ENCODE results near the gene SPOCK3.
"Not testable (repeated sequence)": the region's sequence is repeated elsewhere in the genome, so short reads cannot be mapped to it uniquely, and the experiment has no call there.

The SPOCK3 gene

DNA sequence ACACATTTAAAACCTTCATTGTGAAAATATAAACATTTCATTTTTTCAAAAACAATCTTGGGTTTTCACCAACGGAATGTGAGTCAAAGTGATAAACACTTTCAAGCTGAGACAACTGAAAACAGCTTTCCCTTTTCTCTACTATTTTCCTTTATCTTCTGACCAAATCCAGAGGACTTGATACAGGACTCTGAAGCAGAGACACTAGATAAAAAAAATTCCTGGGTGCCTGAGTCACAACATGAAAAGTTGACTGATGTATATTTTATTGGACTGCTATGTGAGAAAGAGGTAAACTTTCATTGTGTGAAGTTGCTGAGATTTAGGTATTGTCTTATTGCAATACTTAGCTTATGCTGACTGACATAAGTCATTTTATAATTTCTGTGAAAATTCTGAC is 411.2 kb downstream of the SPOCK3 start:
- DNase-seq (ENCODE audit: low read depth) = no peak

DNA sequence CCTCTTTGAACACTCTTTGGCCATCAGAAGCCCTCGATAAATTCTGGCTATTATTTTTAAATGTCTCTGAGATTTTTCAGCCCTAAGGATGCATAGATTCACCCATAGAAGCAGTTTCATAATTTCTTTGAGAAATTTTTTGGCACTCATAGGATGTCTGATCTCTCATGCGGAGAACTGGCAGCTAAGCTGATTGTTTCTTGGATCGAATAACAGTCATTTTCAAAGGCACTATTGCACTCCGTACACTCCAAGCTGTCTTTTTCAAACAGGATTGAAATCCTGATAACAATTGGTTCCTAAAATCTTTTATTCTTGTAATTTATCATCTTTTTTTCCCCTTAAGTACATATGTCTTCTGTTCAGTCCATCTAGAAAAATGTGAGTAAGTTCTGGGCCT is 411.9 kb downstream of the SPOCK3 start:
- no peak for DNase-seq (ENCODE audit: low read depth)

DNA sequence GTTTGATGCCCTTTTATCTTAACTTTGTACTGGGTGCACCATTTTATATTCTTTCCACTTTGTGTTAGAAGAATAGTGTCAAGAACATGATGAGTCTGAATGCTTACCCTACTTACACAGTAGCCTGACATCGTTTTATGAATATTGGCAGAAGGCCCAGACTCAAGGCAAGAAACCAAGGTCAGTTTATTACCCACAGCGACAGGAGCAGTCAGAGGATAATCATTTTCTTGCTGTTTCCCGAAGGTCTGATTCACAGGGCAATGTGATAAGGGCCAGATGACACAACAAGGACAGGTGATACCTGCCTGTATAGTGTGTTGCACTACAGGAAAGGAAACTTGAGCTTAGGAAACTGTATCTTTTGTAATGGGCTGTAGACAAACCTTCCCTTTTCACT is 417.4 kb downstream of the SPOCK3 start:
- DNase-seq (ENCODE audit: low read depth) = no peak

DNA sequence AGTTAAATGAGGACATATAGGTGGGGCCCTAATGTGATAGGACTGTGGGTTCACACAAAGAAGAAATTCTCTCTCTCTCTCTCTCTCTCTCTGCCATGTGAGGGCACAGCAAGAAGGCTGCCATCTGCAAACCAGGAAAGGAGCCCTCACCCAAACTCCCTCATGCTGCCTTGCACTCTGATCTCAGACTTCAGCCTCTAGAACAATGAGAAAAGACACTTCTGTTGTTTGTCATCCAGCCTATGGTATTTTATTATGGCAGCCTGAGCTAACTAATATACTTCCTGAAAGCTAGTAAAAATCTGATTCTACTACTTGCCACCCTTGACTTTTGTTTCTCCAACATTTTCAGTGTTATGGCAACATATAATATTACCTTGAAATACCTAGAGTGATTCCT is 425.9 kb downstream of the SPOCK3 start:
- no peak for DNase-seq (ENCODE audit: low read depth)

DNA sequence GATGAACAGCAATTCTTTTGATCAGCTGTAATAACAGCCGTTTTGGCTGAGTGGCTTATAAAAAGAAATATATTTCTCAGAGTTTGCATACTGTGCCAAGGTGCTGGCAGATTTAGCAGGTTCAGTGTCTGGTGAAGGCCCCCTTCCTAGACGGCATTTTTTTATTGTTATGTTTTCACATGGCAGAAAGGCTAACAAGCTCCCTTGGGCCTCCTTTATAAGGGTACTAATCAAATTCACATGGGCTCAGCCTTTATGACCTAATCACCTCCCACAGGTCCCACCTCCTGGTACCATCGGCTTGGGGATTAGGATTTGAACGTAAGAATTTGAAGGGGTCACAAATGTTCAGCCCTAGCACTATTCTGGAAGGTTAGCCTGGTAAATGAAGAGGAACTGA is 431.9 kb downstream of the SPOCK3 start:
- DNase-seq (ENCODE audit: low read depth) = no peak

DNA sequence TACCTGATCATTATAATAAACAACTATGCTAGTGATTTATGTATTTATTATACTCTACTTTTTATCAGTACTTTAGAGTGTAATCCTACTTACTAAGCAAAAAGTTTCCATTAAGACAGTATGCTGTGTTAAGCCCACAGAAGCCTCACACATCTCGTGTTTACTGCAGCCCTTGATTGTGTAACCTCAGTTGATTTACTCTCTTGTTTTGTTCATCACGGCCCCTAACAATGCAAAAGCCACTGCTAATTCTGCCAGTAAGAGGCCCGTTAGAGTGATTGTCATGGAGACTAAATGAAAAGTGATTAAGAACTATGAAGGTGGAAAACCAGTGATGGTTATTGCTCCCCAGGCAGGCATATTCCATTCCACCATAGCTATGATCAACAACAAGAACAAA is 436.2 kb downstream of the SPOCK3 start:
- no peak for DNase-seq (ENCODE audit: low read depth)

DNA sequence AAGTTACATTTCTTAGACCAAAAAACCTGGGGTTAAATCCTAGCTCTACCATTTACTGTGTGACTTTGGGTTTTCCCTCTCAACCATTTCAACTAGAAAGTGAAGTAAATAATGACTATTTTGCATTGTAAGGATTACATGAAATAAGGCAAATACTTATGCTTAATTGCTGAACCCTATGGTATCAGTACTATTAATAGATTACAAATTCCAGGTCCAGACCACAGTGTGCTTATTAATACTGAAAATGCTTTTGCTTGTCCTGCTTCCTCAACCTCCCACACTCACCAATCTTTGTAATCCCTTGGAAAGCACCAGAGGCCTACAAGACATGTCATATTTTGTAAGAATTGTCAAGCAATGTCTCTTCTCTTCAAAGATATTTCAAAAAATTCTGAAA is 456.5 kb downstream of the SPOCK3 start:
- no peak for DNase-seq (ENCODE audit: low read depth)

DNA sequence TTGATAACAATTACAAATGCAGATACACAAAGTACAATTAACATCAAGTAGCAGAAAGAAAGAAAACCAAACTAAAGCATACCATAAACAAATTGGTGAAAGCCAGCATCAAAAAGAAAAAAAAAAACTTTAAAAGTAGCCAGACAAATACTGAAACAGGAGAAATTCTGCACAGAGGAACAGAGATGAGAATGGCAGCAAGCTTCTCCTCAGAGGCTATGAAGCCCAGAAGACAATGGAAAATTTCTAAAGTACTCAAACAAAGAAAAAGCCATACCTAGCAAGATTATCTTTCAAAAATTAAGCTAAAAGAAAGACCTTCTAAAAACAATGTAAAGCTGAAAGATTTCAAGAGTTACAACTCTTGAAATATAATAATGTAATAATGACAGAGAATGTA is 471.3 kb downstream of the SPOCK3 start:
- no peak for DNase-seq (ENCODE audit: low read depth)

DNA sequence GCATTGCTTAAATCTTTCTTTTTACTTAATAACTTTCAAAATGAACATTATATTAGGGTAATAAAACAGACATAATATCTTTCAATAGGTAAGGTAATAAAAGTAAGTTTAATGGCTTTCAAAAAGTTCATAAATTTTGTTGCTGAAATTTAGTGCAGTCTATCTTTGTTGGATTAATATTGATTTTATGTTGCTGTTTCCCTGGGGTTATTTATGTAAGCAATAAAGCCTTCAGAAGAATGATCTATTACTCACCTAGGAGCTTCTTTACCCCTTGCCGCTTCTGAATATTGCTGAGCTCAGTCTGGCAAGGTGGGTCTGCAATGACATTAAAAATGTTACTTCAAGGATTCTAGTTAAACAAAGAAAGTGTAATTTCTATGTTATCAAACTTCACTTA is 492.6 kb downstream of the SPOCK3 start:
- no peak for DNase-seq (ENCODE audit: low read depth)

DNA sequence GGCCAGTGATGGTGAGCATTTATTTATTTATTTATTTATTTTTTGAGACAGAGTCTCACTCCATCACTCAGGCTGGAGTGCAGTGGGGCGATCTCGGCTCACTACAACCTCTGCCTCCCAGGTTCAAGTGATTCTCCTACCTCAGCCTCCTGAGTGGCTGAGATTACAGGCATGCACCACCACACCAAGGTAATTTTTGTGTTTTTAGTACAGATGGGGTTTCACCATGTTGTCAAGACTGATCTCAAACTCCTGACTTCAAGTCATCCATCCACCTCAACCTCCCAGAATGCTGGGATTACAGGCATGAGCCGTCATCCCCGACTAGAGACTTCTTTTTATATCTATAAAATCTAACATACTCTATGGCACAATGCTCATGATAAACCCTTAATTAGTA is 495.1 kb downstream of the SPOCK3 start:
- not testable (repeated sequence) for DNase-seq (ENCODE audit: low read depth)

DNA sequence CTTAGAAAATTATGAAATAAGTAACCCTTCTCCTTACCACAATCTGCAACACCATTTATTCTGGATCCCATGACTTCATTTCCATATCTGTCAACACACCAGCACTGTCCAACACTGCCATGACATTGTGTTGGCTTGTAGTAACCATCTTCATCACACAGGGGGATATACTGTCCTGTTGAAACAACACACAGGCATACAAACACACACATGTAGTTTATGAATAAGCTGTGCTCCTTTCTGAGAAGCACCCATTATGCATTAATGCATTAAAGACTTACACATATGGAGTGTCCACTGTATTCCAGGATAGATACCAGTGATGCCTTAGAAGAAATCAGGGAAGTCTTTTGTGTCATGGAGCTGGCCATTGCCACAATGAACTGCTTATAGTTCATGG is 496.9 kb downstream of the SPOCK3 start:
- DNase-seq (ENCODE audit: low read depth) = no peak

DNA sequence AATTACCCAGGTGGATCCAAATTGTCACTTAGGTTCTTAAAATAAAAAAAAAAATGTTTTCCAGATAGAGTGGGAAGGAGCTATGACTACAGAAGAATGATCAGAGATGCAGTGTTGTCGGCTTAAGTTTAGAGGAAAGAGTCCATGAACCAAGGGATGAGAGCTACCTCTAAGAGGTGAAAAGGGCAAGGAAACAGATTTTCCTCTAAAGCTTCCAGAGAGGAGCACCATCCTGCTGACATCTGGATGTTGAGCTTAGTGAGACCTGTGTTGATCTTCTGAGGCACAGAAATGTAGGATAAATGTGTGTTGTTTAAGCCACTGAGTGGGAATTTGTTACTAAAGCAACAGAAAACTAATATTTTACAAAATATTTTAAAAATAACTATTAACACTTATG is 498.7 kb downstream of the SPOCK3 start:
- no peak for DNase-seq (ENCODE audit: low read depth)

DNA sequence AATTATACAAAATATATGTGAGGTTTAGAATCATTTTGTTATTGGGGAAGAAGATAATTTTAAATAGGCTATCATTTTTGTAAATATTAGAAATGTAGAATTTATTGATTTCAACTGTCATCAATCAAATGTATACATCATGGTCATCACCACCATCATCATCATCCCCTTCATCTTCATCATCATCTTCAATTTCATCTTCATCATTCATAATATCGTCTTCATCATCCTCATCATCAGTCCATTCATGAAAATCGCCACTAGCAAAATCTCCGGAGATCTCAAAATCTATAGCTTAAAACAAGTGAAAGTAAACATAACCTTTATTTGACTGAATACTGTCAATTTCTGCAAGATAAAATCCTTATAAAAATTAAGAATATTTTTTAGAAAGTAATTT is 499.5 kb downstream of the SPOCK3 start:
- no peak for DNase-seq (ENCODE audit: low read depth)

DNA sequence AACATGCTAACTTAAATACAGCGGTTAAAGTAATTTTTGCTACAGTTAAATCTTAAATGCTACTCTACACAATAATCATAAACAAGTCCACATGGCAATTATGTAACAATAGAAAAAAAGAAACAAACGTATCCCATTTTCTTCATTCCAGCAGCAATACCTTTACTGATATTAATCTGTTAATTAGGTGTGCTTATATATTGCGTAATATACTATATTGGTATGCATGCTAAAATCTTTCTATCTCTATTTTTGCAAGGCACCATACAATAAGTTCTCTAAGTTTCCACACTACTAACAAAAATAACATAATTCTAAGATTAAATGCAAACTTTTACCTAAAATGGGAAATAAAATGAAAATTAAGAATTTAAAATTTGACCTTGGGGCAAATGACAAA is 500.6 kb downstream of the SPOCK3 start:
- no peak for DNase-seq (ENCODE audit: low read depth)

DNA sequence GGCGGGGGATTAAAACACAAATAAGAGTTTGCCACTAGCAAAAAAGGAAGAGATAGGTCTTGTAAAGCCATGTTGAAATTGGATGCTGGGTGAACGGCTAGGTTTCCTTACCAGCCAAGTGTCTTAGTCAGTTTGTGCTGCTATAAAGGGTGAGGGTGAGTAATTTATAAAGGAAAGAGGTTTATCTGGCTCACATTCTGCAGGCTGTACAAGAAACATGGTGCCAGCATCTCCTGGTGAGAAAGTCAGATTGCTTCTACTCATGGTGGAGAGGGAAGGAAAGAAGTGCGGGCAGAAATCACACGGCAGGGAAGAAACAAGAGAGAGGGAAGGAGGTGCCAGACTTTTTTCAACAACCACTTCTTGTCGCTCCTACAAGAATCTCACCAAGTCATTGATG is 507.5 kb downstream of the SPOCK3 start:
- no peak for DNase-seq (ENCODE audit: low read depth)

DNA sequence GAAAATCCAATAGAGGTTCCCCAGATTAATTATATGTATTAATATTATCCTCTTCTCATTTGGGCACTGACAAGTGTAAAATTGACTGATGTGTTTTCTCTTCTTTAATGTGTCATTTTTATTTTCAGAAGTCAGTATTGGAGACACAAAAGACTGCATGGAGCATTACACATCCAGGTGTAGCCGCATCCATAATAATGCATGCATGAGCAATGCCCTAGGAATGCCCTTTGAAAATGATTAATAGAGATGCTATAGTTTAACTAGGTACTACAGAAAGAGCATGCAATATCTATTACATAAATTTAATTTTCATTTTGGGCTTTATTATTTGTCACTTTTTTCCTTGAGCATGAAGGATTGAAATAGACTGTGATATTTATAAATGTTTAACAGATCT is 509.9 kb downstream of the SPOCK3 start:
- DNase-seq (ENCODE audit: low read depth) = no peak

DNA sequence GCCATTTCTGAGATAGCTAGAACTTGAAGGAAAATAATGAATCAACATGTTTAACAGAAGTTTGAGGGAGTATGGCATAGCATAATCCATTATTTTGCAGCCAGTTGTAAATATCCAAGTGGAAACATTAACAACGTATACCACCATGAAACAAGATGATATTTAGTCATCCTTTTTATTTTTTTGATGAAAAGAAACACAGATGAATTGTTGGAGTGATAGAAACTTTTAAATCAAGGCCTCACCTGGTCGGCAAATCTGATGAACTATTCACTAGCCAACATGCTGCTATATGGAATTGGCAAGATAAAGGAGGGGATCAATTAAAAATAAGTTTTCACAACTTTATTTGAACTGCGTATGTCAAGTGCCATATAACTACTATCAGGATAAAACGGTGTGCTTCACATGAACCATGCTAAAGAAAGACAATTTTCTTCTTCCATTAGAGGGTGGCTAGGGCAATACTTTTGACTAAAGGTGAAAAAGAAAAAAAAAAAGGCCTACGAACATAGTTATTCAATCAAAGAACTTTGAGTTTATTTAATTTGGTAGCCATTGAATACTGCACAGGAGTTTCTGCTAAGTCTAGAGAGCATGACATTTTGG is 510.7 kb downstream of the SPOCK3 start:
- no peak for DNase-seq (ENCODE audit: low read depth)

DNA sequence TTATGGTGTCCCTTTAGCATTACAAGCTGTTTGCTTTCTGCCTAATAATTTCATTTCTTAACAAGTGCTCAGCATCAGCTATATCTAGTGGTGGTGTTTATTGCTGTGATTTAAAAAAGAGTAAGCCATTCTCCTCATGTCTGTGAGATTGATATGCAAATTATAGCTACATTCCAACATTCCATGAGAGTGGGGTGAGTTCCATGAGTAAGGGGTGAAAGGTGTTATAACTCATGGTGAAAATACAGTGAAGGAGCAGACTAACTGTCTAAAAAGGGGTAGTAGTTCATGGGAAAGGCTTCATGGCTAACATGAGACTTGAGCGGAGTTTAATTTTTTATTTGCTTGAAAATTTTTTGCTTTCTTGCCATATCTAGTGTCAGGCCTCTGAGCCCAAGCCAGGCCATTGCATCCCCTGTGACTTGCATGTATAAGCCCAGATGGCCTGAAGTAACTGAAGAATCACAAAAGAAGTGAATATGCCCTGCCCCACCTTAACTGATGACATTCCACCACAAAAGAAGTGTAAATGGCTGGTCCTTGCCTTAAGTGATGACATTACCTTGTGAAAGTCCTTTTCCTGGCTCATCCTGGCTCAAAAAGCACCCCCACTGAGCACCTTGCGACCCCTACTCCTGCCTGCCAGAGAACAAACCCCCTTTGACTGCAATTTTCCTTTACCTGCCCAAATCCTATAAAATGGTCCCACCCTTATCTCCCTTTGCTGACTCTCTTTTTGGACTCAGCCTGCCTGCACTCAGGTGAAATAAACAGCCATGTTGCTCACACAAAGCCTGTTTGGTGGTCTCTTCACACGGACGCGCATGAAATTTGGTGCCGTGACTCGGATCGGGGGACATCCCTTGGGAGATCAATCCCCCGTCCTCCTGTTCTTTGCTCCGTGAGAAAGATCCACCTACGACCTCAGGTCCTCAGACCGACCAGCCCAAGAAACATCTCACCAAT is 518.3 kb downstream of the SPOCK3 start:
- DNase-seq (ENCODE audit: low read depth) = not testable (repeated sequence)

DNA sequence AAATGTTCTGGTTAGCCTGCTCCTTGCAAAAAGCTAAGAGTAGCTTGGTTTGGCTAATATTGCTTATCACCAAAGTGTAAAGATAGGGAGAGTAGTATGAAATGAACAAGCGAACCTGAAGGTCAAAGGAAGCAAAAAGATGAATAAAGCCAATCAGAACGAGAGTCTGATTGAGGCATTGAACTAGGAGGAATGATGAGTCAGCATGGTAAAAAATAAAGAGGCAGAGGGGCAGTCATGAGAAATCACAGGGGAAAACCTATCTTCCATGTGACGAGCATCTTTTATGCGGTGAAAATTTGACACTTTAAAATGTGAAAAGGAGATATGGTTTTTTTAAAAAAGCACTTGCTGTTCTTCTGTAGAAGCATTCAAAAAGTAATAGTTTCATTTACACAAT is 533.7 kb downstream of the SPOCK3 start:
- no peak for DNase-seq (ENCODE audit: low read depth)

DNA sequence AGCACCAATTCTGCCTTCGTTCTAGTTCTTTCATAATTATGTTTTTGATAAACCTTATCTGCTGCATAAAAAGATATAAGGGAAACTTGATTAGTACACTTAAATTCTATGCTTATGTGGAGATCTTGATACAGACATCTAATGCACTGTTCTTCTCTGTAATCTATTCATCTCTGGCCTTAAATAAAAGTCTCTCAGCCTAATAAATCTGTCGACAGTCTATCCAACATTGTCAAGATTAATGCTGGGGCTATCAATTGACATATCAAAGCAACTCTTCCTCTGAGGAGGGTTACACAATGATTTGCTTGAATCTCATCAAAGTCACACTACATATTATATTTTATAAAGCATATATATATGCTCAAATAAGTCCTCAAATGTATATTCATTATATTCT is 545.5 kb downstream of the SPOCK3 start:
- DNase-seq (ENCODE audit: low read depth) = no peak

DNA sequence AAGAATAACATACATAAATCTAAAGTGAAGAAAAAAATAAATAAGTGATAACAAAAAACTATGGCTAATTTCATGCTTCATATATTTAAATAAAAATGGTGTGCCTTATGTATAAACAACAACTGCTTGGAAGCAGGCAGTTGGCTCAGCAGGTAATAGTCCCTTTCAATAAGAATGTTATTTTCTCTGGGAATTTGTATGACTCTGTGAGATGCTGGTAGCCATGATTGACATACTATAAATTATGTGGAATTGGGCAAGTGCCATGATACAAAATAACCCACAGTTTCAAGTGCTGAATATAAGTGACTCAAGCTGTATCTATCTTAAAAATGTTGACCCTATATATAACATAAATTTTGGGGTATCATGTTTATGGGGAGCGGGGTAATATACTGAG is 546.5 kb downstream of the SPOCK3 start:
- DNase-seq (ENCODE audit: low read depth) = no peak
